ENCODE measurements around the gene NFYB.

- TF ChIP-seq CTCF (IDR thresholded peaks at IDR 0.05 in 4 of 5, conservative IDR thresholded peaks at IDR 0.05 in 1 of 5) (no peak), POLR2A (IDR thresholded peaks at IDR 0.05) (no peak)
Measured at GRCh38 chr12:104143918-104144317, 5.9 kb upstream of the NFYB start.

Data from gastrocnemius medialis (tissue), 4 donors.